ENCODE measurements around the gene PCSK9.

Gene PCSK9

GRCh38 chr1:55037733-55038551 is 1.4 kb upstream of the PCSK9 start:
- no peak overlapping the region for H3K4me3 ChIP-seq (ENCODE audit: low read length)
- no peak for DNase-seq (ENCODE audit: low read depth)
- no peak for TF ChIP-seq CTCF (IDR thresholded peaks at IDR 0.05; ENCODE audit: insufficient read depth, low read depth, low read length, missing control alignments)

- no peak overlapping the region for H3K4me3 ChIP-seq (ENCODE audit: low read length)
- TF ChIP-seq CTCF (IDR thresholded peaks at IDR 0.05; ENCODE audit: insufficient read depth, low read depth, low read length, missing control alignments): no peak
- DNase-seq (ENCODE audit: low read depth): no peak
These were observed 853 bp upstream of the PCSK9 start for GRCh38 chr1:55038552-55038838.

- no peak for TF ChIP-seq CTCF (IDR thresholded peaks at IDR 0.05; ENCODE audit: insufficient read depth, low read depth, low read length, missing control alignments)
- DNase-seq (ENCODE audit: low read depth): no peak
- H3K4me3 ChIP-seq (ENCODE audit: low read length): peak overlapping the region; percentile 68
These were observed 390 bp upstream of the PCSK9 start for GRCh38 chr1:55038974-55039341.

- H3K4me3 ChIP-seq (ENCODE audit: low read length): peak overlapping the region; percentile 68
- DNase-seq (ENCODE audit: low read depth): peak; percentile 30
These were observed 960 bp downstream of the PCSK9 start for GRCh38 chr1:55040083-55040932.

GRCh38 chr1:55040933-55041494 is 1.7 kb downstream of the PCSK9 start:
- peak overlapping the region; percentile 68 for H3K4me3 ChIP-seq (ENCODE audit: low read length)
- DNase-seq (ENCODE audit: low read depth): peak; percentile 23

More at GRCh38 chr1:55040083-55040932, 960 bp downstream of the PCSK9 start:
- no peak for TF ChIP-seq CTCF (IDR thresholded peaks at IDR 0.05; ENCODE audit: insufficient read depth, low read depth, low read length, missing control alignments)

GRCh38 chr1:55041613-55042012 is 2.3 kb downstream of the PCSK9 start:
- no peak for DNase-seq (ENCODE audit: low read depth)
- no peak overlapping the region for H3K4me3 ChIP-seq (ENCODE audit: low read length)
- no peak for TF ChIP-seq CTCF (IDR thresholded peaks at IDR 0.05; ENCODE audit: insufficient read depth, low read depth, low read length, missing control alignments)

More at GRCh38 chr1:55040933-55041494, 1.7 kb downstream of the PCSK9 start:
- TF ChIP-seq CTCF (IDR thresholded peaks at IDR 0.05; ENCODE audit: insufficient read depth, low read depth, low read length, missing control alignments): no peak
